ENCODE results near the gene ZNF282.

ZNF282 gene

DNA sequence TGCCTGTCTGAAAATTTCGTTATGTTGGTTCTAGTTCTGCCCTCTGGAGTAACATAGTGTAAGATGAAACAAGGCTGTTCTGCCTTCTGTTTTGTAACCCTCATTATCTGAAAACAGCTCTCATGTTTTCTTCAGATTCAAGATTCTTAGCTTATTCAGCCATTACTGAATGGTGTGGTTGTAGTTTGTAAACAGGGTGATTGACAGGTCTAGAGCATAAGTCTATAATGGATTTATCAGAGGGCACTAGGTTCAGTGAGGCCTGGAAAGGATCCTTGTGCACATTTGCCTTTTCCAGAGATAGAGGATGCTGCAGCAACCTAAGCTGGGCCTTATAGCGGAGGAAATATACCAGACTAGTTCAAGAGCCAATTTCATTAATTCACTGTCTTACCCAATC lies 42.0 kb upstream of the ZNF282 start:
- Histone ChIP-seq H3K9ac (no peak overlapping the region), H3K79me2 (ENCODE audit: insufficient read depth, low read depth) (peaks cover 38% of the 10 kb centered on the region), H3K27me3 (ENCODE audit: insufficient read depth, low read depth) (no peaks in the 10 kb centered on the region), H3K36me3 (ENCODE audit: insufficient read depth) (no peaks in the 10 kb centered on the region; the same call in 1 of the 2 replicates), H3K27ac (no peak overlapping the region), H3K4me2 (no peak overlapping the region), H4K20me1 (ENCODE audit: insufficient read depth) (no peaks in the 10 kb centered on the region), H3K4me3 (IDR thresholded peaks at IDR 0.05; ENCODE audit: insufficient read depth, low read depth, low read length) (no peak overlapping the region), H3K4me1 (ENCODE audit: low read depth, poor library complexity, severe bottlenecking) (peaks cover 3% of the 10 kb centered on the region), H2AFZ (ENCODE audit: low read depth) (no peak overlapping the region)
- TF ChIP-seq, protein P1, sequence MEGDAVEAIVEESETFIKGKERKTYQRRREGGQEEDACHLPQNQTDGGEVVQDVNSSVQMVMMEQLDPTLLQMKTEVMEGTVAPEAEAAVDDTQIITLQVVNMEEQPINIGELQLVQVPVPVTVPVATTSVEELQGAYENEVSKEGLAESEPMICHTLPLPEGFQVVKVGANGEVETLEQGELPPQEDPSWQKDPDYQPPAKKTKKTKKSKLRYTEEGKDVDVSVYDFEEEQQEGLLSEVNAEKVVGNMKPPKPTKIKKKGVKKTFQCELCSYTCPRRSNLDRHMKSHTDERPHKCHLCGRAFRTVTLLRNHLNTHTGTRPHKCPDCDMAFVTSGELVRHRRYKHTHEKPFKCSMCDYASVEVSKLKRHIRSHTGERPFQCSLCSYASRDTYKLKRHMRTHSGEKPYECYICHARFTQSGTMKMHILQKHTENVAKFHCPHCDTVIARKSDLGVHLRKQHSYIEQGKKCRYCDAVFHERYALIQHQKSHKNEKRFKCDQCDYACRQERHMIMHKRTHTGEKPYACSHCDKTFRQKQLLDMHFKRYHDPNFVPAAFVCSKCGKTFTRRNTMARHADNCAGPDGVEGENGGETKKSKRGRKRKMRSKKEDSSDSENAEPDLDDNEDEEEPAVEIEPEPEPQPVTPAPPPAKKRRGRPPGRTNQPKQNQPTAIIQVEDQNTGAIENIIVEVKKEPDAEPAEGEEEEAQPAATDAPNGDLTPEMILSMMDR (conservative IDR thresholded peaks at IDR 0.05; ENCODE audit: low read depth, low read length), result no peak

DNA sequence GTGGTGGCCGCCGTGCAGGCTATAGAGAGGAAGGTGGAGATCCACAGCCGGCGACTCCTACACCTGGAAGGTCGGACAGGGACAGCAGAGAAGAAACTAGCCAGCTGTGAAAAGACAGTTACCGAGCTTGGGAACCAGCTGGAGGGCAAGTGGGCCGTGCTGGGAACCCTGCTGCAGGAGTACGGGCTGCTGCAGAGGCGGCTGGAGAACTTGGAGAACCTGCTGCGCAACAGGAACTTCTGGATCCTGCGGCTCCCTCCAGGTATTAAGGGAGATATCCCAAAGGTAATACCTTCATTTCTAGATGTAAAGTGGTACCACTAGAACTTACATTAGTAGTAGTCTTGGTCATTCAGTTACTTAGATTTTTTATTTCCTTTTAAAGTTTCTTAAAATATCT lies 41.3 kb upstream of the ZNF282 start:
- no peak overlapping the region for H3K4me2 ChIP-seq
- no peaks in the 10 kb centered on the region for H3K4me1 ChIP-seq (ENCODE audit: low read depth, poor library complexity, severe bottlenecking)
- H4K20me1 ChIP-seq (ENCODE audit: insufficient read depth), result no peaks in the 10 kb centered on the region
- TF ChIP-seq, protein P1 (conservative IDR thresholded peaks at IDR 0.05; ENCODE audit: low read depth, low read length), result no peak
- peaks cover 32% of the 10 kb centered on the region for H3K79me2 ChIP-seq (ENCODE audit: insufficient read depth, low read depth)
- no peak overlapping the region for H3K4me3 ChIP-seq (IDR thresholded peaks at IDR 0.05; ENCODE audit: insufficient read depth, low read depth, low read length)
- no peaks in the 10 kb centered on the region for H3K27me3 ChIP-seq (ENCODE audit: insufficient read depth, low read depth)
- H3K9ac ChIP-seq, result no peak overlapping the region
- H2AFZ ChIP-seq (ENCODE audit: low read depth), result no peak overlapping the region
- H3K27ac ChIP-seq, result no peak overlapping the region
- no peaks in the 10 kb centered on the region; the same call in 1 of the 2 replicates for H3K36me3 ChIP-seq (ENCODE audit: insufficient read depth)

DNA sequence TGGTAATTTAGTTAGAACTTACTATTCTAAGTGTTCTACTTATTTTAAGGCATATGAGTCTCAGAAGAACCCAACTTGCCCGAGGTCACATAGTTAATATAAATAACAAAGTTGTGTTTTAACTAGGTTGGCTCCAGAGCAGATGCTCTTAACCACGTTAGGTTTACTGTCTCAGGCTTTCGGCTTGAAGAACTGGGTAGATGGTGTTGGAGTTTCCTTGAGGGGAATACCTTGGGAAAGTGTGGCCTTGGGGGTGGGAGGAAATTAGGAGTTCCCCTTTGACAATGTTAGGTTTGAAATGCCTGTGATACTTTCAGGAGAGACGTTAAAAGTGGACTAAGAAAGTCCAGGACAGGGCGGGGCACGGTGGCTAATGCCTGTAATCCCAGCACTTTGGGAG lies 38.4 kb upstream of the ZNF282 start:
- no peak overlapping the region for H3K9ac ChIP-seq
- no peaks in the 10 kb centered on the region for H3K27me3 ChIP-seq (ENCODE audit: insufficient read depth, low read depth)
- H3K4me1 ChIP-seq (ENCODE audit: low read depth, poor library complexity, severe bottlenecking), result no peaks in the 10 kb centered on the region
- TF ChIP-seq, protein P1 (conservative IDR thresholded peaks at IDR 0.05; ENCODE audit: low read depth, low read length), result no peak
- H3K4me2 ChIP-seq, result no peak overlapping the region
- no peak overlapping the region for H2AFZ ChIP-seq (ENCODE audit: low read depth)
- no peak overlapping the region for H3K27ac ChIP-seq
- H4K20me1 ChIP-seq (ENCODE audit: insufficient read depth), result no peaks in the 10 kb centered on the region
- H3K79me2 ChIP-seq (ENCODE audit: insufficient read depth, low read depth), result peaks cover 6% of the 10 kb centered on the region; the same call in 1 of the 2 replicates
- H3K4me3 ChIP-seq (IDR thresholded peaks at IDR 0.05; ENCODE audit: insufficient read depth, low read depth, low read length), result no peak overlapping the region
- no peaks in the 10 kb centered on the region; the same call in 1 of the 2 replicates for H3K36me3 ChIP-seq (ENCODE audit: insufficient read depth)

DNA sequence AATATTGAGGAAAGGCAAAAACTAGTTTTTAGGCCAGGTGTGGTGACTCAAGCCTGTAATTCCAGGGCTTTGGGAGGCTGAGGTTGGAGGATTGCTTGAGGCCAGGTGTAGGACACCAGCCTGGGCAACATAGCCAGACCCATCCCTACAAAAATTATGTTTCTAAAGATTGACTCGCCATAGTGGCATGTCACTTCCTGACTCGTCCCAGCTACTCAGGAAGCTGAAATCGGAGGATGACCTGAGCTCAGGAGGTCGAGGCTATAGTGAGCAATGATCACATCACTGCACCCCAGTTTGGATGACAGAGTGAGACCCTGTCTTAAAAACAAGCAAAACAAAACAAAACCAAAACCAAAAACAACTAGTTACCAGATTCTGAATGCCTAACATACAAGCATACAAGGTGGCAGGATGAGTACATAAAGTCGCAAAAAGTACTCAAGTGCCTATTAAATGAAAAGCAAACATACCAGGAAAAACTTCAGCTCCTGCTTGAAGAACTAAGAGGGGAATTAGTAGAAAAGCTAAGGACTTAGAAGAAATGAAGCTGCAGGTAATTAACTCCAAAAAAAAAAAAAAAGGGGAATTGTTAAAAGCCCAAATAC lies 34.0 kb upstream of the ZNF282 start:
- TF ChIP-seq, protein P1 (conservative IDR thresholded peaks at IDR 0.05; ENCODE audit: low read depth, low read length), result no peak
- no peaks in the 10 kb centered on the region for H3K27me3 ChIP-seq (ENCODE audit: insufficient read depth, low read depth)
- no peaks in the 10 kb centered on the region for H3K79me2 ChIP-seq (ENCODE audit: insufficient read depth, low read depth)
- no peaks in the 10 kb centered on the region for H3K4me1 ChIP-seq (ENCODE audit: low read depth, poor library complexity, severe bottlenecking)
- H3K4me2 ChIP-seq, result no peak overlapping the region
- no peak overlapping the region for H2AFZ ChIP-seq (ENCODE audit: low read depth)
- no peak overlapping the region for H3K9ac ChIP-seq
- H3K36me3 ChIP-seq (ENCODE audit: insufficient read depth), result no peaks in the 10 kb centered on the region; the same call in 1 of the 2 replicates
- H3K27ac ChIP-seq, result no peak overlapping the region
- H3K4me3 ChIP-seq (IDR thresholded peaks at IDR 0.05; ENCODE audit: insufficient read depth, low read depth, low read length), result no peak overlapping the region
- no peaks in the 10 kb centered on the region for H4K20me1 ChIP-seq (ENCODE audit: insufficient read depth)

Measured in KMS-11 (cell line).